GM08714 (cell line): ENCODE results near the gene CCNF.

ENCODE experiments used
- H3K4me3 ChIP-seq: fragments of 200-500 bp; sonication (Bioruptor generic); 2 replicates; pipeline ENCODE4 v1.5.1; 2014; ENCODE audit warnings: mild to moderate bottlenecking, low read length, inconsistent platforms
- ZNF274 ChIP-seq: IDR thresholded peaks from 2 replicates; pipeline ENCODE4 v1.6.1; 2012; ENCODE audit warnings: mild to moderate bottlenecking, low read depth, low read length

CCNF gene

GRCh38 chr16:2499890-2500429 lies 70.7 kb downstream of the CCNF start:
- H3K4me3 ChIP-seq: no peak overlapping the region
- no peak for TF ChIP-seq ZNF274

GRCh38 chr16:2500430-2500917 lies 71.2 kb downstream of the CCNF start:
- TF ChIP-seq ZNF274: no peak
- no peak overlapping the region for H3K4me3 ChIP-seq

GRCh38 chr16:2500918-2501750 lies 71.9 kb downstream of the CCNF start:
- TF ChIP-seq ZNF274: no peak
- H3K4me3 ChIP-seq: no peak overlapping the region

- no peak overlapping the region for H3K4me3 ChIP-seq
- TF ChIP-seq ZNF274: no peak
Measured at GRCh38 chr16:2501946-2502895, 73.0 kb downstream of the CCNF start.

GRCh38 chr16:2505695-2506094 lies 76.4 kb downstream of the CCNF start:
- H3K4me3 ChIP-seq: no peak overlapping the region
- TF ChIP-seq ZNF274: no peak

GRCh38 chr16:2507052-2507659 lies 77.9 kb downstream of the CCNF start:
- no peak overlapping the region for H3K4me3 ChIP-seq
- no peak for TF ChIP-seq ZNF274

GRCh38 chr16:2507665-2508064 lies 78.4 kb downstream of the CCNF start:
- no peak for TF ChIP-seq ZNF274
- no peak overlapping the region for H3K4me3 ChIP-seq
